WTC11 (cell line): ENCODE results near the gene NRSN2. TPM values are rescaled to one million over a fixed set of nuclear protein-coding genes. Genes with fewer than 3 reads are reported as not detected.

Source experiments
- ATAC-seq: fragments of 200-7000 bp; cut with Tn5 transposase; 2 replicates; pipeline ENCODE4 v1.10.0; 2021; ENCODE audit warnings: mild to moderate bottlenecking, moderate library complexity
- CTCF ChIA-PET: fragments of 300-600 bp; sonication (Branson Sonifier 250); formaldehyde crosslinking; loops from one replicate; lab custom pipeline; 2021; ENCODE audit warnings: antibody characterized with exemption; lab: Charles Lee
- POLR2A ChIA-PET: fragments of 350-600 bp; sonication (Branson Sonifier 250); formaldehyde crosslinking; loops from one replicate; lab custom pipeline; 2021; ENCODE audit warnings: antibody characterized with exemption; lab: Charles Lee
- DNase-seq: peaks from one replicate; pipeline ENCODE4 v3.0.0; 2021; ENCODE audit warnings: low spot score
- H3K27ac Mint-ChIP-seq: 2 replicates; pipeline ENCODE4 v1.8.0; 2021; ENCODE audit warnings: mixed read lengths
- H3K27me3 Mint-ChIP-seq: 2 replicates; pipeline ENCODE4 v1.8.0; 2021; ENCODE audit warnings: low read depth, mild to moderate bottlenecking, moderate library complexity, mixed read lengths
- H3K36me3 Mint-ChIP-seq: 2 replicates; pipeline ENCODE4 v1.8.0; 2021; ENCODE audit warnings: mixed read lengths
- H3K4me1 Mint-ChIP-seq: 2 replicates; pipeline ENCODE4 v1.8.0; 2022; ENCODE audit warnings: mixed read lengths
- H3K4me3 Mint-ChIP-seq: 2 replicates; pipeline ENCODE4 v1.8.0; 2021; ENCODE audit warnings: mild to moderate bottlenecking, moderate library complexity, mixed read lengths
- H3K9me3 Mint-ChIP-seq: 2 replicates; pipeline ENCODE4 v1.8.0; 2021; ENCODE audit warnings: mixed read lengths
- AFF4 ChIP-seq: sonication (generic); formaldehyde crosslinking; IDR thresholded peaks from 2 replicates; pipeline ENCODE4 v1.8.1; 2023; ENCODE audit warnings: mild to moderate bottlenecking, missing genetic modification reagents, borderline replicate concordance
- E2F4 ChIP-seq: sonication (generic); formaldehyde crosslinking; IDR thresholded peaks from 2 replicates; pipeline ENCODE4 v1.8.1; 2022; ENCODE audit warnings: low read depth, mild to moderate bottlenecking, moderate library complexity, missing genetic modification reagents, borderline replicate concordance
- EMX1 ChIP-seq: fragments of 250-450 bp; sonication (Bioruptor Pico); IDR thresholded peaks from 2 replicates; pipeline ENCODE4 v1.8.0; 2021; ENCODE audit warnings: mild to moderate bottlenecking
- ETV6 ChIP-seq: sonication (generic); formaldehyde crosslinking; IDR thresholded peaks from 2 replicates; pipeline ENCODE4 v1.8.1; 2022; ENCODE audit warnings: mild to moderate bottlenecking, missing genetic modification reagents
- GABPB1 ChIP-seq: sonication (generic); formaldehyde crosslinking; IDR thresholded peaks from 2 replicates; pipeline ENCODE4 v1.8.1; 2023; ENCODE audit warnings: mild to moderate bottlenecking, missing genetic modification reagents
- GTF2I ChIP-seq: fragments of 250-450 bp; sonication (Bioruptor Pico); conservative IDR thresholded peaks from 2 replicates; pipeline ENCODE4 v1.4.0; 2021; ENCODE audit warnings: mild to moderate bottlenecking
- HMGA2 ChIP-seq: fragments of 250-450 bp; sonication (Bioruptor Pico); IDR thresholded peaks from 2 replicates; pipeline ENCODE4 v1.4.0; 2021; ENCODE audit warnings: mild to moderate bottlenecking, moderate library complexity
- IRF1 ChIP-seq: sonication (generic); formaldehyde crosslinking; IDR thresholded peaks from 2 replicates; pipeline ENCODE4 v1.8.0; 2023; ENCODE audit warnings: missing genetic modification reagents
- IRF2 ChIP-seq: sonication (generic); formaldehyde crosslinking; IDR thresholded peaks from 2 replicates; pipeline ENCODE4 v1.8.0; 2022; ENCODE audit warnings: low read depth, missing genetic modification reagents, borderline replicate concordance
- JAZF1 ChIP-seq: fragments of 250-450 bp; sonication (Bioruptor Pico); IDR thresholded peaks from 2 replicates; pipeline ENCODE4 v1.9.0; 2021; ENCODE audit warnings: moderate library complexity, mild to moderate bottlenecking, inconsistent platforms
- MYBL2 ChIP-seq: sonication (generic); formaldehyde crosslinking; IDR thresholded peaks from 2 replicates; pipeline ENCODE4 v1.8.1; 2023; ENCODE audit warnings: mild to moderate bottlenecking, moderate library complexity, missing genetic modification reagents
- NR2C2 ChIP-seq: sonication (generic); formaldehyde crosslinking; IDR thresholded peaks from 2 replicates; pipeline ENCODE4 v1.8.0; 2022; ENCODE audit warnings: mild to moderate bottlenecking, missing genetic modification reagents
- OVOL2 ChIP-seq: fragments of 250-450 bp; sonication (Bioruptor Pico); IDR thresholded peaks from 2 replicates; pipeline ENCODE4 v1.9.0; 2021; ENCODE audit warnings: mild to moderate bottlenecking, borderline replicate concordance
- RELA ChIP-seq: sonication (generic); formaldehyde crosslinking; IDR thresholded peaks from 2 replicates; pipeline ENCODE4 v1.8.1; 2022; ENCODE audit warnings: missing genetic modification reagents, mild to moderate bottlenecking, borderline replicate concordance
- SOX15 ChIP-seq: fragments of 250-450 bp; sonication (Bioruptor Pico); IDR thresholded peaks from 2 replicates; pipeline ENCODE4 v1.9.0; 2021; ENCODE audit warnings: mild to moderate bottlenecking
- USF2 ChIP-seq: sonication (generic); formaldehyde crosslinking; IDR thresholded peaks from 2 replicates; pipeline ENCODE4 v1.8.1; 2023; ENCODE audit warnings: mild to moderate bottlenecking, missing genetic modification reagents, moderate library complexity
- ZNF219 ChIP-seq: sonication (generic); formaldehyde crosslinking; IDR thresholded peaks from 2 replicates; pipeline ENCODE4 v1.8.0; 2023; ENCODE audit warnings: missing genetic modification reagents, mild to moderate bottlenecking, borderline replicate concordance
- ZNF263 ChIP-seq: sonication (generic); formaldehyde crosslinking; IDR thresholded peaks from 2 replicates; pipeline ENCODE4 v1.8.1; 2022; ENCODE audit warnings: low read depth, mild to moderate bottlenecking, moderate library complexity, missing genetic modification reagents
- ZNF425 ChIP-seq: fragments of 250-450 bp; sonication (Bioruptor Pico); conservative IDR thresholded peaks from 2 replicates; pipeline ENCODE4 v1.9.0; 2021; ENCODE audit warnings: mild to moderate bottlenecking
- ZNF671 ChIP-seq: fragments of 250-450 bp; sonication (Bioruptor Pico); IDR thresholded peaks from 2 replicates; pipeline ENCODE4 v1.8.0; 2021; ENCODE audit warnings: mild to moderate bottlenecking
- ZSCAN18 ChIP-seq: fragments of 250-450 bp; sonication (Bioruptor Pico); IDR thresholded peaks from 2 replicates; pipeline ENCODE4 v2.1.2; 2022; ENCODE audit warnings: mild to moderate bottlenecking, moderate library complexity
- total RNA-seq: library from RNA; stranded (reverse); gene quantifications from 3 replicates; pipeline ENCODE4 v1.2.3, GENCODE V29; 2021

The NRSN2 gene
- total RNA-seq, 1 experiment from 2014 or later = 23.0 TPM

GRCh38 chr20:402496-402885 is 55.6 kb downstream of the NRSN2 start (continued):
- no peak for TF ChIP-seq USF2
- no peak for TF ChIP-seq ZNF219 (CRISPR knock-in tag)
- no peak for TF ChIP-seq IRF2 (CRISPR knock-in tag)
- no peak for TF ChIP-seq GABPB1 (CRISPR knock-in tag)
- TF ChIP-seq, all 79 proteins: peak for 0

- Mint-ChIP-seq H3K4me1 (peaks cover 22% of the 10 kb centered on the region), H3K9me3 (peaks cover 15% of the 10 kb centered on the region), H3K4me3 (no peak overlapping the region), H3K27me3 (peaks cover 8% of the 10 kb centered on the region; the same call in 1 of the 2 replicates), H3K36me3 (no peaks in the 10 kb centered on the region; the same call in 1 of the 2 replicates), H3K27ac (no peak overlapping the region)
- ATAC-seq (no peak), DNase-seq (no peak)
- no peak for TF ChIP-seq ETV6 (CRISPR knock-in tag)
- TF ChIP-seq MYBL2 (CRISPR knock-in tag) = no peak
- TF ChIP-seq ZNF425 (CRISPR knock-in tag) = no peak
- TF ChIP-seq EMX1 (CRISPR knock-in tag) = no peak
- no peak for TF ChIP-seq AFF4 (CRISPR knock-in tag)
- no peak for TF ChIP-seq HMGA2 (CRISPR knock-in tag)
- TF ChIP-seq IRF1 (CRISPR knock-in tag) = no peak
- no peak for TF ChIP-seq RELA (CRISPR knock-in tag)
- TF ChIP-seq SOX15 = no peak
- no peak for TF ChIP-seq OVOL2 (CRISPR knock-in tag)
- TF ChIP-seq ZNF263 (CRISPR knock-in tag) = no peak
- no peak for TF ChIP-seq GTF2I (CRISPR knock-in tag)
- no peak for TF ChIP-seq IRF2 (CRISPR knock-in tag)
- no peak for TF ChIP-seq NR2C2 (CRISPR knock-in tag)
- no peak for TF ChIP-seq ZNF671
- TF ChIP-seq E2F4 = no peak
- TF ChIP-seq JAZF1 (CRISPR knock-in tag) = no peak
- no peak for TF ChIP-seq ZSCAN18
- ChIA-PET CTCF (no interaction called here), POLR2A (no interaction called here)
Observed at GRCh38 chr20:402898-403581, 56.1 kb downstream of the NRSN2 start.
